Suprapubic skin (tissue), 4 donors: ENCODE measurements around the gene GRSF1.

Source experiments
- POLR2A ChIP-seq, 2 donors: fragments of 450-650 bp; IDR thresholded peaks; one replicate each; pipeline ENCODE4 v1.6.1; 2017; ENCODE audit warnings: antibody characterized with exemption in 2 of 2, mild to moderate bottlenecking in 2 of 2, moderate library complexity in 2 of 2
- POLR2AphosphoS5 ChIP-seq, 3 donors: sonication (generic); formaldehyde crosslinking; IDR thresholded peaks; one replicate each; pipeline ENCODE4 v1.6.1; 2017; ENCODE audit warnings: antibody characterized with exemption in 3 of 3
- TF ChIP-seq, protein P1 (sequence below), 2 donors: fragments of 200-600 bp in 1 of 2; fragments of 450-650 bp in 1 of 2; sonication (generic) in 1 of 2; IDR thresholded peaks; one replicate each; pipeline ENCODE4 v1.5.1; 2016 to 2019; ENCODE audit warnings: antibody characterized with exemption in 2 of 2, mild to moderate bottlenecking in 1 of 2, moderate library complexity in 1 of 2

DNA sequence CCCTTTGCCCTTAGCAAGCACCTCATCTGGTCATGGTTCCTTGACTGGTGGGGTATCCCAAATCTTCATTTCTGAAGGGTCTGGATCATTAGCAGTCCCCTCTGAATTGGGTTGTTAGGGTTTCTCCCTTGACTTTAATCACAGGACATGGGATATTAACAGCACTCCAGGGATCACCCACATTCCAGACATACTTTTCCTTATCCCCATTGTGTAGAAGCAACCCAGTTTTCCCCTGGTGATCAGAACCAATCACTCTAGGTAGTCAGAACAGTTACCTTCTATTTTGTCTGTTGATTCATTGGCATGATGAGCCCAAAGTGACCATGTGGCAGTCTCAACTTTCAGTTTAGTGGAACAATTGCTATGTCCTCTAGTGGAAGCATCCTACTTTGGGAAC, 29.1 kb upstream of the GRSF1 start:
- no peak for TF ChIP-seq POLR2AphosphoS5 (IDR thresholded peaks at IDR 0.05)
- TF ChIP-seq, protein P1, sequence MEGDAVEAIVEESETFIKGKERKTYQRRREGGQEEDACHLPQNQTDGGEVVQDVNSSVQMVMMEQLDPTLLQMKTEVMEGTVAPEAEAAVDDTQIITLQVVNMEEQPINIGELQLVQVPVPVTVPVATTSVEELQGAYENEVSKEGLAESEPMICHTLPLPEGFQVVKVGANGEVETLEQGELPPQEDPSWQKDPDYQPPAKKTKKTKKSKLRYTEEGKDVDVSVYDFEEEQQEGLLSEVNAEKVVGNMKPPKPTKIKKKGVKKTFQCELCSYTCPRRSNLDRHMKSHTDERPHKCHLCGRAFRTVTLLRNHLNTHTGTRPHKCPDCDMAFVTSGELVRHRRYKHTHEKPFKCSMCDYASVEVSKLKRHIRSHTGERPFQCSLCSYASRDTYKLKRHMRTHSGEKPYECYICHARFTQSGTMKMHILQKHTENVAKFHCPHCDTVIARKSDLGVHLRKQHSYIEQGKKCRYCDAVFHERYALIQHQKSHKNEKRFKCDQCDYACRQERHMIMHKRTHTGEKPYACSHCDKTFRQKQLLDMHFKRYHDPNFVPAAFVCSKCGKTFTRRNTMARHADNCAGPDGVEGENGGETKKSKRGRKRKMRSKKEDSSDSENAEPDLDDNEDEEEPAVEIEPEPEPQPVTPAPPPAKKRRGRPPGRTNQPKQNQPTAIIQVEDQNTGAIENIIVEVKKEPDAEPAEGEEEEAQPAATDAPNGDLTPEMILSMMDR (IDR thresholded peaks at IDR 0.05): no peak
- no peak for TF ChIP-seq POLR2A (IDR thresholded peaks at IDR 0.05)
